ENCODE results near the gene CFAP43. TPM values are rescaled to one million over a fixed set of nuclear protein-coding genes. Genes with fewer than 3 reads are reported as not detected.
"Not testable (repeated sequence)": the region's sequence is repeated elsewhere in the genome, so short reads cannot be mapped to it uniquely, and the experiment has no call there.

The CFAP43 gene
- total and polyA plus RNA-seq, 8 donors = under 0.01 to 2.0 (median 0.25) TPM; not detected in 3

GRCh38 chr10:104247513-104248146 lies 15.5 kb upstream of the CFAP43 start:
- intact Hi-C loops (cut with DNase I; ENCODE audit: low total_unique reads) = no loop called here
- H3K4me3 ChIP-seq = no peak overlapping the region
- 75 to 83% (median 79%) methylated on average over 3 of the region's 3 CpGs for WGBS, 5 donors
- no peaks in the 10 kb centered on the region for H3K36me3 ChIP-seq
- no peaks in the 10 kb centered on the region for H3K4me1 ChIP-seq
- peaks cover 0 to 4% (median 0%) of the 10 kb centered on the region in 3 donors for H3K27me3 ChIP-seq
- DNase-seq = no peak
- TF ChIP-seq POLR2AphosphoS5 (IDR thresholded peaks at IDR 0.05) = no peak
- TF ChIP-seq POLR2A (IDR thresholded peaks at IDR 0.05) = no peak
- no peak for TF ChIP-seq CTCF (IDR thresholded peaks at IDR 0.05)
- no peak for TF ChIP-seq EP300 (IDR thresholded peaks at IDR 0.05)
- H3K27ac ChIP-seq = no peak overlapping the region
- H3K9me3 ChIP-seq = peaks cover 0 to 5% (median 0%) of the 10 kb centered on the region in 4 donors

DNA sequence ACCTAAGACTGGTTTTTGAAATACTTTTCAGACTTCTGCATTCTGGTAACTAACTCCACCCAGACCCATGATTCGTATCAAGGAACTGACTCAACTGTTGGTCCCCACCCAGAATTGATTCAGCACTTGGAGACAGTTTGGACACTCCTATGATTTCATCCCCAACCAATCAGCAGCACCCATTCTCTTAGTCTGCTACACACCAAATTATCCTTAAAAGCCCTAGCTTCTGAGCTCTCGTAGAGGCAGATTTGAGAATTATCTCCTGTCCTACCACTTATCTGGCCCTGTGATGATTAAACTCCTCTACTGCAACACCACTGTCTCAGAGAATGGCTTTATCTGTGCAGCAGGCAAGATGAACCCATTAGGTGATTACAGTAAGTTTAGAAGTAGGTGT lies 14.8 kb upstream of the CFAP43 start:
- H3K9me3 ChIP-seq = peaks cover 0 to 5% (median 0%) of the 10 kb centered on the region in 4 donors
- TF ChIP-seq POLR2AphosphoS5 (IDR thresholded peaks at IDR 0.05) (no peak), CTCF (IDR thresholded peaks at IDR 0.05) (no peak), EP300 (IDR thresholded peaks at IDR 0.05) (no peak), POLR2A (IDR thresholded peaks at IDR 0.05) (no peak)
- intact Hi-C loops (cut with DNase I; ENCODE audit: low total_unique reads) = no loop called here
- no peak overlapping the region for H3K4me3 ChIP-seq
- DNase-seq = no peak
- H3K27me3 ChIP-seq = peaks cover 0 to 4% (median 0%) of the 10 kb centered on the region in 3 donors
- no peaks in the 10 kb centered on the region for H3K36me3 ChIP-seq
- H3K4me1 ChIP-seq = no peaks in the 10 kb centered on the region
- no peak overlapping the region for H3K27ac ChIP-seq
- WGBS, 5 donors = 50 to 54% (median 51%) methylated on average over 2 of the region's 2 CpGs

GRCh38 chr10:104245066-104245632 lies 13.0 kb upstream of the CFAP43 start:
- no peaks in the 10 kb centered on the region for H3K27me3 ChIP-seq
- no peak overlapping the region for H3K27ac ChIP-seq
- TF ChIP-seq POLR2AphosphoS5 (IDR thresholded peaks at IDR 0.05) (no peak), CTCF (IDR thresholded peaks at IDR 0.05) (no peak), POLR2A (IDR thresholded peaks at IDR 0.05) (no peak), EP300 (IDR thresholded peaks at IDR 0.05) (no peak)
- intact Hi-C loops (cut with DNase I; ENCODE audit: low total_unique reads) = no loop called here
- H3K4me1 ChIP-seq = no peaks in the 10 kb centered on the region
- no peak overlapping the region for H3K4me3 ChIP-seq
- H3K36me3 ChIP-seq = no peaks in the 10 kb centered on the region
- H3K9me3 ChIP-seq = peaks cover 0 to 5% (median 0%) of the 10 kb centered on the region in 4 donors
- 95 to 98% (median 96%) methylated on average over 17 to 34 of the region's 34 CpGs for WGBS, 5 donors
- no peak for DNase-seq

- no peaks in the 10 kb centered on the region for H3K4me1 ChIP-seq
- peaks cover 0 to 5% (median 0%) of the 10 kb centered on the region in 4 donors for H3K9me3 ChIP-seq
- intact Hi-C loops (cut with DNase I; ENCODE audit: low total_unique reads) = no loop called here
- H3K36me3 ChIP-seq = no peaks in the 10 kb centered on the region
- no peaks in the 10 kb centered on the region for H3K27me3 ChIP-seq
- WGBS, 5 donors = 29 to 41% (median 31%) methylated on average over 4 to 5 of the region's 5 CpGs
- no peak overlapping the region for H3K4me3 ChIP-seq
- H3K27ac ChIP-seq = no peak overlapping the region
- TF ChIP-seq EP300 (IDR thresholded peaks at IDR 0.05) (no peak), CTCF (IDR thresholded peaks at IDR 0.05) (no peak), POLR2A (IDR thresholded peaks at IDR 0.05) (no peak)
- peak in 1 of 2 donors; percentile 46 for DNase-seq
Observed at GRCh38 chr10:104243512-104243911, 11.3 kb upstream of the CFAP43 start.

- H3K36me3 ChIP-seq; H3K4me3 ChIP-seq; H3K27me3 ChIP-seq; H3K27ac ChIP-seq; H3K4me1 ChIP-seq; intact Hi-C loops (cut with DNase I; ENCODE audit: low total_unique reads); H3K9me3 ChIP-seq: not testable (repeated sequence)
- DNase-seq = peak in 1 of 2 donors; percentile 25
- whole genome bisulfite sequencing, 5 donors = 72 to 83% (median 77%) methylated on average over 3 of the region's 3 CpGs
Observed at GRCh38 chr10:104243009-104243408, 10.8 kb upstream of the CFAP43 start.
